CD4-positive, alpha-beta T cell treated with Interferon alpha-2 for 1 hour (primary cell): ENCODE results near the gene IGSF21.

ENCODE experiments used
- DNase-seq, 2 donors: peaks; one replicate each; pipeline ENCODE4 v3.0.0-alpha.2; 2020 to 2022

Gene IGSF21

DNA sequence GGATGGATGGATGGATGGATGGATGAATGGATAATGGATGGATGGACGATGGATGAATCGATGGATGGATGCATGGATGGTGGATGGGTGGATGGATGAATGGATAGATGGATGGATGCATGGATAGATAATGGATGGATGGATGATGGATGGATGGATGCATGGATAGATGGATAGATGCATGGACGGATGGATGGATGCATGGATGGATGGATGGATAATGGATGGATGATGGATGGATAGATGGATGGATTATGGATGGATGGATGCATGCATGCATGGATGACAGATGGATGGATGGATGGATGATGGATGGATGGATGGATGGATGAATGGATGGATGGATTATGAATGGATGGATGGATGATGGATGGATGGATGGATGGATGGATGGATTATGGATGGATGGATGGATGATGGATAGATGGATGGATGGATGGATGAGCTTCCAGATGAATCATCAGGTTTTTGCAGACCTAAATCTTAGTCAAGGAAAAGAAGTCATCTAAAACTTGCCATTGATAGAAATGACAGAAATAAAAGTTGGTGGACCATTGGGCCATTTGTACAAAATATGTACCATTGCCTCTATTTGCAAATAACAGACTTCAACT, 197.7 kb downstream of the IGSF21 start:
- DNase-seq = no peak

DNA sequence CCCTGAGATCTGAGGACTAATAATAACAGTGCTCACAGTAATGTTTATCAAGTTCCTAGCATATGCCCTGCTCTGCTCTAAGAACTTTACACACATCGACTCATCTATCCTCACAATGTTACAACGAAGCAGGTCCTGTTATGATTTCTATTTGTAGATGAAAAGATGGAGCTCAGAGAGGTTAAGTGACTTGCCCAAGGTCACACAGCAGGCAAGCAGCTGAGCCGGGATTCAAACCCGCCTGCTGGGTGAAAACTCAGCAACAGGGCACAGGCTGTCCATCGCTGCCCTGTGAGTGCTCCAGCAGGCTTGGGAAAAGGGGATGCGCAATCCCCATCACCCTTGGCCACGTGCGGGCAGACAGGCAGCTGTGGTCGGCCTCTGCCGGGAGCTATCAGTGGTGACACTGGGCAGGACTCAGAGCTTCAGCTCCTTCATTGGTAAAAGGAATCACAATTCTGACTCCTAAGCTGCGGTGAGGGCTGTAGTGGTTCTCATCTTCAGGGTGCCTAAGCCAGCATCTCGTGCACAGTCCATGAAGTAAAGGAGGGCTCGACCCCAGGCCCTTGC, 199.8 kb downstream of the IGSF21 start:
- DNase-seq = no peak

DNA sequence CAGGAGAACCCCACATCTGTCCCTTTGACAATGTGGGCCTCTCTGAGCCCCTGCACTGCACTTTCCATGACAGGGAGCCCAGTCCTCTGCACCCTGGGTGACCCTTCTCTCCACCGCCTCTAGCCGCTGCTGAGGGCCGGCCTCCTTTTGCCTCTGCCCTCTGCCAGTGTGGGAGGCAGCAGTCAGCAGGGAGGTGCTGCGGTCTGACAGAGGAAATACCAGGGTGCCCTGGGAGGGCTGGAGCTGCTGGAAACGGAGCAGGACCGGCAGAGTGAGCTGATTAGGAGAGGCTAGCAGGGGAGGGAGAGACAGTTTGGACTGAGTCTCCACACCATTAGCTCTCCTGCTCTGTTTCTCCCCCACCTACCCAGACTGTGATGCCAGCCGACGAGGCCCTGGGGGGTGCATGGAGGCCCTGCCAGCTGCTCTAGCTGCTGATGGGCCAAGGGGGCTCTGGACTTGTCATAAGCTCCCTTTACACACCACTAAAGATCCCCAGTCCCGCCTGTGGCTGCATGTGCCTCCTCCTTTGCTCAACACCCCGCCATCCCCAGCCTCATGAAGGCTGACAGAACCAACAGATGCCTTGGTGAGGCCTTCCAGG, 202.1 kb downstream of the IGSF21 start:
- no peak for DNase-seq

DNA sequence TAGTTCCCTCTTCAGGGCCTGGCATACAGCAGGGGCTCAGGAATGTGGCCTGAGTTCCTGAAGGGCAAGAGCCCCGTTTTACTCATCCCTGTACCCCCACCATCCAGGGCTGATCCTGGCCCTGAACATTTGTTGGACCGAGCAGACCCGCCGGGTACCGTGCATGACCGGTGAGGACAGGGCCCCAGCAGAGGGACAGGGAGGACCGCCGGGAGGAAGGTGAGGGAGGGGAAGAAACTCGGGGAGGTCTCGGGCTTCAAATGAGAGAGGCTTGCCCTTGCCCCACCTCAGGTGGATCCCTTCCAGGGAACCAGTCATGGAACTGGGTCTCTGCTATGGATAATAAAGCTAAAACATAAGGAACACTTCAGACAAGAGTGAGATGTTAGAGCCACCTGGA, 205.4 kb downstream of the IGSF21 start:
- no peak for DNase-seq

GRCh38 chr1:18313523-18313922, 205.9 kb downstream of the IGSF21 start:
- no peak for DNase-seq

GRCh38 chr1:18314399-18314798, 206.8 kb downstream of the IGSF21 start:
- DNase-seq = no peak

DNA sequence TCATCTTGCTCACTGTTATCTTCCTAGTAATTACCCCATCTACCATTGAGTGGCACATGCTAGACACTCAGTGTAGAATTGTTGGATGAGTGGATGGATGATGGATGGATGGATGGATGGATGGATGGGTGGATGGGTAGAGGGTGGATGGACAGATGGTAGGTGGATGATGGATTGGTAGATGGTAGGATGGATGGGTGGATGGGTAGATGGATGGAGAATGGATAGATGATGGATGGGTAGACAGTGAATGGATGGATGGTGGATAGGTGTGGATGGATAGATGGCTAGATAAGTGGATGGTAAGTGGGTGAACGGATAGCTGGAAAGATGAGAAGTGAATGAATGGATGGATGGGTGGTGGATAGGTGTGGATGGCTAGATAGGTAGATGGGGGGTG, 207.9 kb downstream of the IGSF21 start:
- no peak for DNase-seq

DNA sequence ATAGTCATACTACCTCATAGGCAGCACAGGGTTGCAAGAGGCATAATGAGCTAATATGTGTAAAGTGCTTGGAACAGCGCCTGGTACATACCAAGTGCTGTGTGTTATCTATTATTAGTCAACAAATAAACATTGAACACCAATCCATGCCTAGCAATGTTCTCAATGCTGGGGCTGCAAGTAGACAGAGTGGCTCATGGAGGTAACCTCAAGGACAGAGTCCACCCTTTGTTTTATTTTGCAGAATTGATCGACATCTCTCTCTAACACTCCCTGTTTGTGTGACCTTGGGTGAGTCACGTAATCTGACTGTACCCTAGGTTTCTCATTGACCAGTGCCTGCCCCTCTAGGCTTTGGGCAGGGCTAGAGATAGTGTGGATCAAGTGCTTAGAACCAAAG, 209.2 kb downstream of the IGSF21 start:
- no peak for DNase-seq

DNA sequence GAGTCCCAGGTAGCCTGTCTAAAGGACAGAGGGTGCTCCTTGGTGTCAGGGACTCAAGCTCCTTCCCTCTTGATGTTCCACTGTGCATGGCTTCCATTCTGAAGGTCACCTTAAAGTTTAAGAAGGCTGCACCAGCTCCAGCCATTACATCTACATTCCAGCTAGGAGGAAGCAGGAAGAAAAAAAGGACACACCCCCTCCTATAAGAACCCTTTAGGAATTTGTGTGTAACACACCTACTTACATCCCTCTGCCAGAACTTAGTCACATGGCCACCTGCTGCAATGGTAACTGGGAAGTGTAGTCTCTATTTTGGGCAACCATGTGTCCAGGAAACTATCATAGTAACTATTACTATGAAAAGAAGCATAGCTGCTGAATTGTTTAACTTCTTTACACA, 211.5 kb downstream of the IGSF21 start:
- no peak for DNase-seq

DNA sequence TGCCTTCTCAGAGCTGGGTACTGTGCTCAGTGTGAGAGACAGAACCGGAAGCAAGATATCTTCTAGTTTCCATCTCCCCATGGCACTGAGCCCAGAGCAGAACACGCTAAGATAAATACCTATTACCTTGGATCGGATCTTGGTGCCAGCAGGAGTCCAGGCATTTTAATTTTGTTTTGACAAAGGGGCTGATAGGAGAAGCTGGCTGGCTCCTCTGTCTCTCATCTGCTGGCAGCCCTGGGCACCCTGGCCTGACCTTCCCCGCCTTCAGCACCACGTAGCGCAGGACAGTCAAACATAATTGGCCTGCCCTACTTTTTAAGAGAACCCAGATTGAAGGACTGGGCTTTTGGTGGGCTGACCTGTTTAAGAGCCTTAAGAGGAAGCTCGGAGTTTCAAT, 212.5 kb downstream of the IGSF21 start:
- DNase-seq = no peak

DNA sequence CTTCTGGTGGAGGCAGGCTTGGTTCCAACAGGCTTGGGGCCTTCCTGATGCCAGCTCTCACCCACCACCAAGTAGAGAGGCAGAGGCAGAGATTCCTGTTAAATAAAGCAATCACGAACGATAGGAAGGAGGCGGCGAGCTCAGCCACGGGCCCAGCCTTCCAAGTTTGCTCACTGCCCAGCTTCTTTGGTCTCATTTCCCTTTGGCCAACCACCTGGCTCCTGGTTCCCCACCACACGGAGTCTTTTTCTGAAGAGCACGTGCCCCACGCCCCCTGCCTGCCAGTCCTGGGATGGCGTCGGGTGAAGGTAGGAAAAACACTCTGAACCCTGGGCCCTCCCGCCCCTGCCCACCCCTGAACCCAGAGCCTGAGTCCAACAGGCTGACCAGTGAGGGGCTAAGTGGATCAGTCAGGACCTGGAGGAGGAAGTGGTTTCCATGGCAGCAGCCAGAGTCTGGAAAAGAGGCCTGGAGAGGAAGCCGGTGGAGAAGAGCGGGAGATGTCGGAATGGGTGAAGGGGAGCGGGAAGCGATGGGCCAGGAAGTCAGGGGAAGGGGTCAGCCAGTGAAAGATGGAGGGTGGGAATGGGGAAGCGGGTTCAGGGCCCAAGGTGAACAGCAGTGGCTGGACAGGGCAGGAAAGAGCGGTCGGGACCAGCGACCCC, 214.9 kb downstream of the IGSF21 start:
- DNase-seq = no peak

DNA sequence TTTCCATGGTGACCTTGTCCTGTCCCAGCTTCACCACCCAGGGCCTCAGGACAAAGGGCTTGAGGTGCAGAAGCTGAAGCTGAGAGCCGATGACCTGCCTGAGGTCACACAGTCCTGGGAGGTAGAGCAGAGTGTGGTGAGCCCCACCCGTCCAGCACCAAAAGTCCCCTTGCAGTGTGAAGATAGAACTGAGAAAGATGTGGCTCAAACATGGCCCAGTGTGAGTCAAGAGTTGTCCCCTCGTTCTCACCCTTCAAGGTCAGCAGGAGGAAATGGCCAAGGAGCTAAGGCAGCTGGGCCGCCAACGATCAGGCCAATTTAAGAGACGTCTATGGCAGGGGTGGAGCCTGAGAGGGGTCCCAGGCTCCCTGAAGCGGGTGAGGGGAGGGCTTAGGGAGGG, 215.7 kb downstream of the IGSF21 start:
- DNase-seq = no peak

DNA sequence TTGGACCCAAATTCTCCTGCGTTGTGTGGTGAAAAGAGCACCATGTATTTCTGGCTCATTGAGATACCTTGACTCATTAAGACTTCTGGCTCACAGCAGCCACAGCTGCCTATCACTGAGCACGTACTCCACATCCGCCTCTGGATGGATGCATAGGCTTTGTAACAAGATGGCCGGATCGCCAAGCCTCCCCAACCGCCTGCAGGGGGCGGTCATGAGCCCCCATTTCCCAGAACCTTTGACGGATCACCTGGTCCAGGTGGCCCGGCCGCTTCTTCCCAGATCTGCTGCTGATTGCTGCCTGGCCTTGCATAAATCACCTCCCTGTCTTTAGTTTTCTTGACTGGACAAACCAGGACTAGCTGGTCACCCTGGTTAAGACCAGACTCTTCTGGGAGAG, 216.6 kb downstream of the IGSF21 start:
- DNase-seq = no peak

DNA sequence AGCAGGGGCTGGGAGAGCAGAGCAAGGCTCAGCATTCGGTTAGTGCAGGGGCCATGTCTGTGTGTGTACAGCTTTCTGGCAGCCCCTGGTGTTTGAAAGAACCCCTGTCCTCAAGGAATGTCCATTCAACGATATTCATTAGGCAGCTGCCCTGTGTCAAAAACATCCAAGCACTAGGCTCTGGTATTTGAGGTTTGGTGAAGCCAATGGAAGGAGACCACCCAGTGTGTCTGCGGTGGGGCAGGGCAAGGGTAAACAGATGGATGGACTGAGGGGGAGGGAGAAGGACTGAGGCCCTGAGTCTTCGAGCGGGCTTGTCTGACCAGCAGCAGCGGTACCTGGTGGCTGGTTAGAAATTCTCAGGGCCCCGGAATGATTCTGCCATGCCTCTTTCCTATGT, 217.5 kb downstream of the IGSF21 start:
- no peak for DNase-seq

DNA sequence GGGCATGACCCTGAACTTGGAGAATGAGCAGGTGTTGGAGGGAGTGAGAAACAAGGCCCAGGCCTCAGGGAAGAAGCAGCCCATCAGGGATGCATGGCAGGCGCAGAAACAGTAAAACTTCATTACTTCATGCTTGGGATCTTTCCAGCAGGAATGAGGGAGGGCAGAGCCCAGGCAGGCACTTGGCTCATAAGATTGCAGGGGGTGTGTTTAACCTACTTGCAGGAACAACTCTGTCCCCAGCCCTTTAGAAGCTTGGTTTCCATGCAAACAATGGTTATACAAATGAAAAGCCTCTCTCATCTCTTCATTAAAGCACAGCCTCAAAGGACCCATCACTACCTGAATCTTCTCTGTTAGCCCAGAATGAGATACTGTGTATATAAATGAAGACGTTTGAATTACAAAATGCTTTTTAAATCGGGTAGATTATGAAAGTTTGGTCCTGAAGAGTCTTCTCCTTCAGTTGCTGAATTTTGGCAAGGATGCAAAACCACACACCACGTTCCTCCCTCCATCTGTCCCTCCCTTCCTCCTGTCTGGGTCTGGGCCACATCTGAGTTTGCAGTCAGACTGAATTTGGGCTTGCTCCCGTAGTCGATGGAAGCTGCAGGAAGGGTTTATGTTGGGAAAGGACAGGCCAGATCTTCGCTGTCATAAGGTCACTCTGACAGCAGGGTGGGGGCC, 218.8 kb downstream of the IGSF21 start:
- DNase-seq = no peak

DNA sequence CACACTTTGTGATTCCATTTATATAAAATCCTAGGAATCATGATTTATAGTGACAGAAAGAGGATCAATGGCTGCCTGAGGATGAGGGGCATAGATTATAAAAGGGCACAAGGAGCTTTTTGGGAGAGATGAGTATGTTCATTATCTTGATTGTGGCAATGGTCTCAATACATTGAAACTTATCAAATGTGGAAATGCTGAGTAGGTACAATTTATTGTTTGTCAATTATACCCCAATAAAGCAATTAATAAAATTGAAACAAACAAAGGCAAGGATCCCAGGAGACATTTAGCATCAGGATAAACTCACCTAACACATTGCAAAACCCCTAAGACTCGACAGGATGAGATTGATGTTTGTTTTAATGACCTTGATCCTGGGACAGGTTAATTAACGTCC, 220.1 kb downstream of the IGSF21 start:
- no peak for DNase-seq

GRCh38 chr1:18328803-18329202, 221.2 kb downstream of the IGSF21 start:
- no peak for DNase-seq

DNA sequence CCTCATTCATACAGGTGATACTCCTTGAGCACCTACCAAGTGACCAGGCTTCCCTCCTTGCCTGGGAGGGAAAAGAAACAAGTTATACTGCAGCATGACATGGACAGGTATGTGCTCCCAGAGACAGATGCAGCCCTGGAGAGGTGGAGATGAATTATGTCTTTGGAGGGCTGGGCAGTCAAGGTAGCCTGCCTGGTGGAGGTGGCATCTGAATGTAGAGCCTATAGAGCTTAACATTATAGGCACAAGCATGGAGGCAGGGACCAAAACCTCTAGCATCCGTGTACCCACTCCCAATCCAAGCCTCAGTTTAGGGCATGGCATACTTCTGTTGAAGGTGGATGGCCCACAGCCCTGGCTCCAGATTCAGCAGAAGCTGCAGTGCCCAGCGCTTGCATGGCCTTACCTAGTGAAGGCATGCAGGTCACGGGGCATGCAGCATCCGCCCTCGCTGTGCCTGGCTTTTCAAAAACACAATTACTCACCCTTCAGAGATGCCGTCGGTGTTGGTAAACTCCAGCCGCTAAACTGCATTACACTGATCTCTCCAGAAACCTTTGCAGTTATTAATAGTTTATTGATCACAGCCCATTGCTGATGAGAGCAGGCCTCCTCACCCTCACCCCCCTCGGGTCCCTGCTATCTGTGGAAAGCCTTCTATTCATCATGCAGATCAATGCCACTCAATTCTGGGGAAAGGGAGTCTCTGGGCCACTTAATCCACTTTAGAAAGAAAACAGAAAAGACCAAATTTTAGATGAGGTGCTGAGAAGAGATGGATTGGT, 222.1 kb downstream of the IGSF21 start:
- DNase-seq = no peak

DNA sequence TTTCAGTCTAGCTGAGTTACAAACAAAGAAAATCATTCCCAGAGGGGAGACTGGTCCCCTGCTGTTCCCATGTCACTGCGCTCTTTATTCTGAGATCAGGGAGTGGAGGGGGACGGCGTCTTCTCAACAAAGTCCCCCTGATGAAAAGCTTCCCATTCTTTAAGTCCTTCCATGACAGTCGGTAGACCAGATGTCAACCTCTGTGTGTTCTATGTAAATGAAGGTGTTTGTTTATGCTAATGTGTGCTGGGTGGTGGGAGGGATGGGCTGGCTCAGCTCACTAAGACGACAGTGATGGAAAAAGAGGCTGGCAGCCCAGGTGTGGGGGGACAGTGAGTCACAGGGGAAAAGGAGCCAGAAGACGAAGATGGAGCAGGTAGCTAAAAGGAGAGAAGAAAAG, 225.0 kb downstream of the IGSF21 start:
- DNase-seq = no peak

- DNase-seq = no peak
Measured at GRCh38 chr1:18333220-18333619, 225.6 kb downstream of the IGSF21 start.

DNA sequence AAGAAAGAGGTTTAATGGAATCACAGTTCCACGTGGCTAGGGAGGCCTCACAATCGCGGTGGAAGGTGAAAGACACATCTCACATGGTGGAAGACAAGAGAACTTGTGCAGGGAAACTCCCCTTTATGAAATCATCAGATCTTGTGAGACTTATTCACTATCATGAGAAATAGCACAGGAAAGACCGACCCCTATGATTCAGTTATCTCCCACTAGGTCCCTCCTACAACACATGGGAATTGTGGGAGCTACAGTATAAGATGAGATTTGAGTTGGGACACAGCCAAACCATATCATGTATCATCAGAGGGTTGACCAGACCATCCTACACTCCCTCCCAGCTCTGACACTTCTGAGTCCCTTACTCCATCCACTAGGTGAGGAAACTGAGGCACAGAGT, 229.2 kb downstream of the IGSF21 start:
- no peak for DNase-seq

DNA sequence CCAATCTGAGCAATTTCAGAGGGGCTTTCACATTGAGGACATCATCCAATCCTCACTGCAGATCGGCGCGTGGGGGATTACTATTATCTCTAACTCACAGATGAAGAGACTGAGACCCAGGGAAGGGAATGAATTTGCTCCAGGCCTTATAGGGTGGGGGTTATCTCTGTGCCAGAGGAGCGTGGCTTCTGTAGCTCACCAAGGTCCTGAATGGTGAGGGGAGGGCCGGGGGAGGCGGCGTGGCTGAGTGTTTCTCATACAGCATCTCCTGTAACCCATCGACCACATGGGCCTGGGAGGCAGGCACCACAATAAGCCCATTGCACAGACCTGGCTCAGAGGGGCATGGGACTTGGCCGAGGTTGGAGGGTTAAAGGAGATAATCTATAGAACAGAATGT, 230.2 kb downstream of the IGSF21 start:
- no peak for DNase-seq

GRCh38 chr1:18339161-18339560, 231.6 kb downstream of the IGSF21 start:
- DNase-seq = no peak
